ENCODE data around the gene KLHDC7A.

GRCh38 chr1:18529714-18530113, 49.0 kb downstream of the KLHDC7A start:
- TF ChIP-seq, protein P1, sequence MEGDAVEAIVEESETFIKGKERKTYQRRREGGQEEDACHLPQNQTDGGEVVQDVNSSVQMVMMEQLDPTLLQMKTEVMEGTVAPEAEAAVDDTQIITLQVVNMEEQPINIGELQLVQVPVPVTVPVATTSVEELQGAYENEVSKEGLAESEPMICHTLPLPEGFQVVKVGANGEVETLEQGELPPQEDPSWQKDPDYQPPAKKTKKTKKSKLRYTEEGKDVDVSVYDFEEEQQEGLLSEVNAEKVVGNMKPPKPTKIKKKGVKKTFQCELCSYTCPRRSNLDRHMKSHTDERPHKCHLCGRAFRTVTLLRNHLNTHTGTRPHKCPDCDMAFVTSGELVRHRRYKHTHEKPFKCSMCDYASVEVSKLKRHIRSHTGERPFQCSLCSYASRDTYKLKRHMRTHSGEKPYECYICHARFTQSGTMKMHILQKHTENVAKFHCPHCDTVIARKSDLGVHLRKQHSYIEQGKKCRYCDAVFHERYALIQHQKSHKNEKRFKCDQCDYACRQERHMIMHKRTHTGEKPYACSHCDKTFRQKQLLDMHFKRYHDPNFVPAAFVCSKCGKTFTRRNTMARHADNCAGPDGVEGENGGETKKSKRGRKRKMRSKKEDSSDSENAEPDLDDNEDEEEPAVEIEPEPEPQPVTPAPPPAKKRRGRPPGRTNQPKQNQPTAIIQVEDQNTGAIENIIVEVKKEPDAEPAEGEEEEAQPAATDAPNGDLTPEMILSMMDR (conservative IDR thresholded peaks at IDR 0.05; ENCODE audit: low read depth, low read length): no peak
- no peak for TF ChIP-seq EZH2 (IDR thresholded peaks at IDR 0.05; ENCODE audit: low read length, unreplicated experiment)
- TF ChIP-seq EZH2phosphoT487 (IDR thresholded peaks at IDR 0.05; ENCODE audit: borderline replicate concordance, low read length): no peak

Measured in PC-3 (cell line).